ENCODE data around the gene NPL. TPM values are rescaled to one million over a fixed set of nuclear protein-coding genes. Genes with fewer than 3 reads are reported as not detected.

Gene NPL
- total and polyA plus RNA-seq, 2 donors (not counting 3 experiments of a cell fraction or from before 2014, with no cell fraction given) = 0.14 to 0.75 TPM

DNA sequence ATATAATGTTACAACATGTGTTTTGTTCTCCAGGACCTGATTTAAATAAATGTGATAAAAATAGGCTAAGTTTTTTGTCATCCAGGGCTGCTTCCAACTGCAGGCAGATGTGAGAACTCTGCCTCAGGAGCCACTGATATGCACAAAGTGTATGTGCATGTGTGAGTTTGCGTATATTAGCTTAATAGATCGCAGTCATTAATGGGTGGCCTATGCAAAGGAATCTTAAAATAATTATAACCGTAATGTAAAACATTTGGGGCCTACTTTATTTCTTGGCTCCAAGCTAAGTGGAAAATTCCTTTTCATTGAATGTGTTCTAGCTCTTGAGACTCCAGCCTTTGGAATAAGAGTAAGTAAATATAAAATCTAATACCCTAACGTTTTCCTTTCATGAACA is 66.3 kb downstream of the NPL start:
- Histone ChIP-seq H3K9me1 (replicated peaks; ENCODE audit: control insufficient read depth, extremely low read depth, insufficient read depth, low read length) (no peaks in the 10 kb centered on the region), H3K4me1 (ENCODE audit: control insufficient read depth, extremely low read depth, insufficient read depth, low read length) (no peaks in the 10 kb centered on the region), H3K9me3 (replicated peaks; ENCODE audit: control insufficient read depth, insufficient read depth, low read length) (no peaks in the 10 kb centered on the region), H3K27me3 (ENCODE audit: control insufficient read depth in 2 of 2, insufficient read depth in 2 of 2, low read length in 2 of 2) (no peaks in the 10 kb centered on the region), H4K20me1 (replicated peaks; ENCODE audit: control insufficient read depth, extremely low read depth, insufficient read depth, low read length) (peaks cover 8% of the 10 kb centered on the region), H2AFZ (ENCODE audit: low read depth, low read length) (no peak overlapping the region), H3K4me3 (replicated peaks in 1 of 3; ENCODE audit: insufficient read depth in 1 of 3, low read depth in 1 of 3, low read length in 3 of 3) (no peak overlapping the region), H3K9ac (replicated peaks; ENCODE audit: extremely low read depth, insufficient read depth, low read length) (no peak overlapping the region), H3K79me2 (ENCODE audit: control insufficient read depth, insufficient read depth, low read length) (peaks cover 62% of the 10 kb centered on the region), H3K36me3 (ENCODE audit: control insufficient read depth in 2 of 2, extremely low read depth in 1 of 2, insufficient read depth in 2 of 2, low read length in 2 of 2) (peaks cover 52 to 79% of the 10 kb centered on the region in 2 experiments), H3K4me2 (ENCODE audit: insufficient read depth, low read length) (no peak overlapping the region), H3K27ac (ENCODE audit: insufficient read depth, low read depth, low read length) (no peak overlapping the region)
- intact Hi-C loops (cut with micrococcal nuclease) = no loop called here
- TF ChIP-seq MYC (IDR thresholded peaks at IDR 0.05; ENCODE audit: low read depth, low read length) (no peak), POLR2A (IDR thresholded peaks at IDR 0.05; ENCODE audit: low read depth, low read length) (no peak), POLR2AphosphoS5 (IDR thresholded peaks at IDR 0.05; ENCODE audit: insufficient read depth, low read depth, low read length) (no peak), JUN (IDR thresholded peaks at IDR 0.05; ENCODE audit: borderline replicate concordance, insufficient read depth, insufficient read length, low read depth) (no peak), EZH2 (IDR thresholded peaks at IDR 0.05; ENCODE audit: borderline replicate concordance, low read depth, low read length, severe bottlenecking) (no peak), CTCF (IDR thresholded peaks at IDR 0.05; ENCODE audit: extremely low read depth in 1 of 2, insufficient read depth in 1 of 2, low read depth in 1 of 2, low read length in 2 of 2) (no peak)
- ChIA-PET POLR2A (interaction anchor here (0.5 kb wide), 1 partner anchor 16 kb away, joined by 4 read pairs; no protein-coding TSS in a partner anchor), CTCF (no interaction called here)
- no TSS peak for BruUV-seq (replicated peaks)
- no peak for FAIRE-seq
- no peak for DNase-seq (ENCODE audit: low read depth, low spot score)
- dilution Hi-C loops (cut with MboI; ENCODE audit: extremely low pct_ligation_motif_present, low sequenced_read_pairs) = no loop called here

- H3K27ac ChIP-seq (ENCODE audit: insufficient read depth, low read depth, low read length) = no peak overlapping the region
- intact Hi-C loops (cut with micrococcal nuclease) = no loop called here
- no peak for FAIRE-seq
- CTCF ChIA-PET = no interaction called here
- H3K9ac ChIP-seq (replicated peaks; ENCODE audit: extremely low read depth, insufficient read depth, low read length) = no peak overlapping the region
- H3K27me3 ChIP-seq (ENCODE audit: control insufficient read depth in 2 of 2, insufficient read depth in 2 of 2, low read length in 2 of 2) = no peaks in the 10 kb centered on the region
- peaks cover 12% of the 10 kb centered on the region for H4K20me1 ChIP-seq (replicated peaks; ENCODE audit: control insufficient read depth, extremely low read depth, insufficient read depth, low read length)
- H3K4me3 ChIP-seq (replicated peaks in 1 of 3; ENCODE audit: insufficient read depth in 1 of 3, low read depth in 1 of 3, low read length in 3 of 3) = no peak overlapping the region
- H3K9me3 ChIP-seq (replicated peaks; ENCODE audit: control insufficient read depth, insufficient read depth, low read length) = no peaks in the 10 kb centered on the region
- POLR2A ChIA-PET = no interaction called here
- dilution Hi-C loops (cut with MboI; ENCODE audit: extremely low pct_ligation_motif_present, low sequenced_read_pairs) = no loop called here
- H3K4me2 ChIP-seq (ENCODE audit: insufficient read depth, low read length) = no peak overlapping the region
- H2AFZ ChIP-seq (ENCODE audit: low read depth, low read length) = no peak overlapping the region
- BruUV-seq (replicated peaks) = no TSS peak
- DNase-seq (ENCODE audit: low read depth, low spot score) = no peak
- H3K79me2 ChIP-seq (ENCODE audit: control insufficient read depth, insufficient read depth, low read length) = peaks cover 56% of the 10 kb centered on the region
- peaks cover 53 to 78% of the 10 kb centered on the region in 2 experiments for H3K36me3 ChIP-seq (ENCODE audit: control insufficient read depth in 2 of 2, extremely low read depth in 1 of 2, insufficient read depth in 2 of 2, low read length in 2 of 2)
- no peaks in the 10 kb centered on the region for H3K4me1 ChIP-seq (ENCODE audit: control insufficient read depth, extremely low read depth, insufficient read depth, low read length)
- TF ChIP-seq POLR2A (IDR thresholded peaks at IDR 0.05; ENCODE audit: low read depth, low read length) (no peak), MAX (IDR thresholded peaks at IDR 0.05; ENCODE audit: insufficient read depth, insufficient read length) (no peak), CTCF (IDR thresholded peaks at IDR 0.05; ENCODE audit: extremely low read depth in 1 of 2, insufficient read depth in 1 of 2, low read depth in 1 of 2, low read length in 2 of 2) (no peak), JUN (IDR thresholded peaks at IDR 0.05; ENCODE audit: borderline replicate concordance, insufficient read depth, insufficient read length, low read depth) (no peak), GATA2 (IDR thresholded peaks at IDR 0.05; ENCODE audit: insufficient read depth, insufficient read length, low read depth, low read length) (no peak), POLR2AphosphoS5 (IDR thresholded peaks at IDR 0.05; ENCODE audit: insufficient read depth, low read depth, low read length) (no peak), MYC (IDR thresholded peaks at IDR 0.05; ENCODE audit: low read depth, low read length) (no peak), EZH2 (IDR thresholded peaks at IDR 0.05; ENCODE audit: borderline replicate concordance, low read depth, low read length, severe bottlenecking) (no peak), FOS (IDR thresholded peaks at IDR 0.05; ENCODE audit: borderline replicate concordance, insufficient read depth, low read length) (no peak)
- no peaks in the 10 kb centered on the region for H3K9me1 ChIP-seq (replicated peaks; ENCODE audit: control insufficient read depth, extremely low read depth, insufficient read depth, low read length)
These were observed 67.6 kb downstream of the NPL start for GRCh38 chr1:182857212-182857611.
